Thyroid gland (tissue), 4 donors: Measurements from ENCODE around the gene RHBDL1. TPM values are rescaled to one million over a fixed set of nuclear protein-coding genes. Genes with fewer than 3 reads are reported as not detected.

Experiments
- DNase-seq, 2 donors: peaks; one replicate each; pipeline ENCODE4 v3.0.0-alpha.2; 2019
- H3K27ac ChIP-seq, 3 donors: fragments of 200-600 bp; sonication (generic); 1 replicate in 2 of 3; 2 replicates in 1 of 3; pipeline ENCODE4 v1.5.1; 2016 to 2019; ENCODE audit warnings: mild to moderate bottlenecking in 1 of 3, moderate library complexity in 1 of 3
- H3K27me3 ChIP-seq: fragments of 200-600 bp; sonication (generic); one replicate; pipeline ENCODE4 v1.5.1; 2019
- H3K36me3 ChIP-seq, 2 donors: fragments of 200-600 bp; sonication (generic); one replicate each; pipeline ENCODE4 v1.5.1; 2016 to 2019
- H3K4me1 ChIP-seq, 2 donors: fragments of 200-600 bp; sonication (generic); one replicate each; pipeline ENCODE4 v1.5.1; 2017 to 2019
- H3K4me3 ChIP-seq, 3 donors: fragments of 200-600 bp; sonication (generic); replicated peaks in 1 of 3; 1 replicate in 2 of 3; 2 replicates in 1 of 3; pipeline ENCODE4 v1.5.1; 2016; ENCODE audit warnings: mild to moderate bottlenecking in 1 of 3
- H3K9me3 ChIP-seq: fragments of 200-600 bp; sonication (generic); one replicate; pipeline ENCODE4 v1.5.1; 2017
- CTCF ChIP-seq, 6 experiments: fragments of 200-600 bp in 3 of 6; fragments of 450-650 bp in 3 of 6; sonication (generic) in 3 of 6; IDR thresholded peaks; one replicate each; pipeline ENCODE4 v1.5.1; 2016 to 2019; ENCODE audit warnings: antibody characterized with exemption in 6 of 6, mild to moderate bottlenecking in 2 of 6, inconsistent platforms in 1 of 6, moderate library complexity in 1 of 6
- POLR2A ChIP-seq, 2 donors: fragments of 450-650 bp; IDR thresholded peaks; one replicate each; pipeline ENCODE4 v1.6.1; 2017; ENCODE audit warnings: antibody characterized with exemption in 2 of 2, mild to moderate bottlenecking in 2 of 2, moderate library complexity in 1 of 2
- WGBS, 2 donors: methylation state at CpG; one replicate each; pipeline ENCODE4 v1.1.5; 2017; 5-methylcytosine and 5-hydroxymethylcytosine counted together
- intact Hi-C: fragments of 100-400 bp; cut with DNase I; formaldehyde crosslinking; loops from one replicate; pipeline ENCODE4 v1.15.1; 2023
- total RNA-seq, 4 donors: library from RNA; depleted of rRNA; stranded (reverse); fragments of >200 nt; gene quantifications; one replicate each; pipeline ENCODE4 v1.2.3, GENCODE V29; 2016

Gene RHBDL1
- total RNA-seq, 4 donors from 2014 or later = 0.27 to 0.63 (median 0.56) TPM; not detected in 1

DNA sequence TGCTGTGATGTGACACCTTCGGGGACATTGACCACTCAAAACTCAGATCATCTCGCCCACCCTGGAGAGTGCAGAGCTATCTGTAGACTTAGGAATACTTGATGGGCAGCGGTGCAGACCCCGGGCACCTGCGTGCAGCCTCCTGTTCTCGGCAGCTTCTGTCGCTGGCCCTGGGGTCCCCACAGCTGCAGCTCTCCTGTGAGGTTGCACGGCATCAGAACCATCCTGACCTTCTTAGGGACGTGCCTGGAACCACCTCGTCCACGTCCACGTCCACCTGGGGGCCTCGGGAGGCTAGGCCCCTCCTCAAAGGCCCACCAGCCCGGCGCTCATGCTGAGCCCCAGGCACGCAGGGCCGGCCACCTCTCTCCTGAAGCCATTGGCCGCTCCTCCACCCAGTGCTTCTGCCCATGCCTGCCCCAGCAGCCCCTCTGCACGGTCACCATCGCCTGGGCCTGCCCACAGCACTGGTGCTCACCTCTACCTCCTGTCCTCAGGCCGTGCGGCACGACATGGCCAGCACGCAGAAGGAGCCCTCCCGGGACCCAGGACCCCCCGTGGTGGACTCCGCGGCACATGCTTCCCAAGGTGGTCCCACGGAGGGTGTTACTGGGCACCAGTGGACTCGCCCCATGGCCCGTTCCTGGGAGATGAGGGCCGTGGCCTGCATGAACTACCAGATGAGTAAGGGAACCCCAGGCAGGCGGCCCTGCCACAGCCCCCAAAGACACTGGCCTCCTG, 47.0 kb upstream of the RHBDL1 start:
- TF ChIP-seq CTCF (IDR thresholded peaks at IDR 0.05) (no peak), POLR2A (IDR thresholded peaks at IDR 0.05) (no peak)
- no peak overlapping the region for H3K4me3 ChIP-seq
- WGBS, 2 donors = 97% methylated on average over 18 to 22 of the region's 33 CpGs
- H3K9me3 ChIP-seq = no peaks in the 10 kb centered on the region
- H3K27me3 ChIP-seq = no peaks in the 10 kb centered on the region
- no peak overlapping the region for H3K27ac ChIP-seq
- peaks cover 7 to 10% of the 10 kb centered on the region in 2 donors for H3K36me3 ChIP-seq
- no peak for DNase-seq
- H3K4me1 ChIP-seq = peaks cover 7 to 14% of the 10 kb centered on the region in 2 donors
- intact Hi-C loops = no loop called here

GRCh38 chr16:629185-629832, 46.2 kb upstream of the RHBDL1 start:
- H3K27me3 ChIP-seq = no peaks in the 10 kb centered on the region
- H3K36me3 ChIP-seq = peaks cover 7 to 14% of the 10 kb centered on the region in 2 donors
- H3K9me3 ChIP-seq = no peaks in the 10 kb centered on the region
- intact Hi-C loops = no loop called here
- peaks cover 7 to 14% of the 10 kb centered on the region in 2 donors for H3K4me1 ChIP-seq
- WGBS, 2 donors = 86 to 87% methylated on average over 16 to 19 of the region's 29 CpGs
- TF ChIP-seq CTCF (IDR thresholded peaks at IDR 0.05) = no peak
- TF ChIP-seq POLR2A (IDR thresholded peaks at IDR 0.05) = no peak
- H3K27ac ChIP-seq = no peak overlapping the region
- H3K4me3 ChIP-seq = no peak overlapping the region
- DNase-seq = no peak

GRCh38 chr16:629833-630248, 45.6 kb upstream of the RHBDL1 start:
- no peak for DNase-seq
- Histone ChIP-seq H3K36me3 (peaks cover 7 to 14% of the 10 kb centered on the region in 2 donors), H3K4me3 (no peak overlapping the region), H3K27ac (no peak overlapping the region), H3K9me3 (no peaks in the 10 kb centered on the region), H3K4me1 (peaks cover 7 to 14% of the 10 kb centered on the region in 2 donors), H3K27me3 (no peaks in the 10 kb centered on the region)
- intact Hi-C loops = loop anchor here (5.0 kb wide), 1 partner anchor 38 kb away; the partner anchor contains the start of gene RAB40C
- no peak for TF ChIP-seq CTCF (IDR thresholded peaks at IDR 0.05)
- TF ChIP-seq POLR2A (IDR thresholded peaks at IDR 0.05) = no peak
- 92 to 100% methylated on average over 1 to 6 of the region's 11 CpGs for whole genome bisulfite sequencing, 2 donors

- WGBS, 2 donors = 45 to 65% methylated on average over 9 to 10 of the region's 29 CpGs
- Histone ChIP-seq H3K36me3 (peaks cover 7 to 14% of the 10 kb centered on the region in 2 donors), H3K27me3 (no peaks in the 10 kb centered on the region), H3K9me3 (no peaks in the 10 kb centered on the region), H3K4me3 (no peak overlapping the region), H3K4me1 (peaks cover 7 to 19% of the 10 kb centered on the region in 2 donors), H3K27ac (no peak overlapping the region)
- DNase-seq = no peak
- TF ChIP-seq CTCF (IDR thresholded peaks at IDR 0.05) (no peak), POLR2A (IDR thresholded peaks at IDR 0.05) (no peak)
- intact Hi-C loops = loop anchor here (5.0 kb wide), 1 partner anchor 38 kb away; the partner anchor contains the start of gene RAB40C
Observed at GRCh38 chr16:630249-630814, 45.1 kb upstream of the RHBDL1 start.
